Activated CD4-positive, alpha-beta T cell treated with anti-CD3 and anti-CD28 coated beads, Interleukin-2, Interleukin-4, amounts not matched to agents 100 ng/mL and 50 ng/mL, durations not matched to agents 16 hours and 8 hours (primary cell): ENCODE measurements around the gene BRSK1.

ENCODE experiments used
- DNase-seq: peaks from one replicate; pipeline ENCODE4 v3.0.0-alpha.2; 2020; ENCODE audit warnings: low spot score

The BRSK1 gene

GRCh38 chr19:55273978-55274707 lies 9.7 kb upstream of the BRSK1 start:
- DNase-seq: no peak

- DNase-seq: peak; percentile 37
Measured at GRCh38 chr19:55275851-55276719, 7.7 kb upstream of the BRSK1 start.

- DNase-seq: no peak
Measured at GRCh38 chr19:55276720-55277430, 6.9 kb upstream of the BRSK1 start.

- DNase-seq: no peak
Measured at GRCh38 chr19:55277494-55277893, 6.3 kb upstream of the BRSK1 start.

GRCh38 chr19:55278391-55279135 lies 5.2 kb upstream of the BRSK1 start:
- no peak for DNase-seq

GRCh38 chr19:55279340-55279739 lies 4.5 kb upstream of the BRSK1 start:
- DNase-seq: no peak

- peak; percentile 97 for DNase-seq
Measured at GRCh38 chr19:55279770-55280643, 3.8 kb upstream of the BRSK1 start, which contains the start of gene HSPBP1. HSPBP1 (minus strand) TSS chr19:55280110; CDS start chr19:55279608, 502 bp downstream.

GRCh38 chr19:55284405-55285058 lies 735 bp downstream of the BRSK1 start:
- no peak for DNase-seq

- DNase-seq: no peak
Measured at GRCh38 chr19:55285229-55285890, 1.6 kb downstream of the BRSK1 start.

- no peak for DNase-seq
Measured at GRCh38 chr19:55287361-55288079, 3.7 kb downstream of the BRSK1 start.

GRCh38 chr19:55289117-55289796 lies 5.5 kb downstream of the BRSK1 start:
- no peak for DNase-seq

- no peak for DNase-seq
Measured at GRCh38 chr19:55297267-55297666, 13.5 kb downstream of the BRSK1 start.

GRCh38 chr19:55299991-55300390 lies 16.2 kb downstream of the BRSK1 start:
- DNase-seq: no peak

GRCh38 chr19:55300886-55301458 lies 17.2 kb downstream of the BRSK1 start:
- no peak for DNase-seq

- peak; percentile 95 for DNase-seq
Measured at GRCh38 chr19:55301459-55302317, 17.9 kb downstream of the BRSK1 start.

- no peak for DNase-seq
Measured at GRCh38 chr19:55302318-55302703, 18.5 kb downstream of the BRSK1 start.

GRCh38 chr19:55303477-55303876 lies 19.7 kb downstream of the BRSK1 start:
- no peak for DNase-seq
